ENCODE measurements around the gene KDM6A. TPM values are rescaled to one million over a fixed set of nuclear protein-coding genes. Genes with fewer than 3 reads are reported as not detected.

The KDM6A gene
- total RNA-seq, 2 experiments from 2014 or later, result 24.5 to 24.7 TPM

GRCh38 chrX:45145492-45146215 lies 272.7 kb downstream of the KDM6A start:
- Mint-ChIP-seq H3K4me3 (no peak overlapping the region), H3K4me1 (ENCODE audit: low read depth) (no peaks in the 10 kb centered on the region), H3K9me3 (ENCODE audit: insufficient read depth) (no peaks in the 10 kb centered on the region), H3K36me3 (ENCODE audit: low read depth) (no peaks in the 10 kb centered on the region), H3K27me3 (ENCODE audit: low read depth) (no peaks in the 10 kb centered on the region), H3K27ac (no peak overlapping the region)
- POLR2A ChIA-PET, result no interaction called here
- ATAC-seq, result no peak
- CTCF ChIA-PET, result no interaction called here
- DNase-seq, result no peak

GRCh38 chrX:45150821-45151220 lies 277.8 kb downstream of the KDM6A start:
- CTCF ChIA-PET, result no interaction called here
- H3K36me3 Mint-ChIP-seq (ENCODE audit: low read depth), result no peaks in the 10 kb centered on the region
- POLR2A ChIA-PET, result no interaction called here

GRCh38 chrX:45154033-45154360 lies 281.0 kb downstream of the KDM6A start:
- Mint-ChIP-seq H3K4me1 (ENCODE audit: low read depth) (no peaks in the 10 kb centered on the region), H3K4me3 (no peak overlapping the region), H3K9me3 (ENCODE audit: insufficient read depth) (no peaks in the 10 kb centered on the region)

More at GRCh38 chrX:45150821-45151220, 277.8 kb downstream of the KDM6A start:
- DNase-seq, result no peak
- no peak for ATAC-seq
- no peak overlapping the region for H3K4me3 Mint-ChIP-seq
- H3K9me3 Mint-ChIP-seq (ENCODE audit: insufficient read depth), result no peaks in the 10 kb centered on the region
- no peaks in the 10 kb centered on the region for H3K27me3 Mint-ChIP-seq (ENCODE audit: low read depth)
- no peak overlapping the region for H3K27ac Mint-ChIP-seq
- H3K4me1 Mint-ChIP-seq (ENCODE audit: low read depth), result no peaks in the 10 kb centered on the region

GRCh38 chrX:45154462-45154861 lies 281.5 kb downstream of the KDM6A start:
- ATAC-seq (no peak), DNase-seq (no peak)
- no peaks in the 10 kb centered on the region for H3K9me3 Mint-ChIP-seq (ENCODE audit: insufficient read depth)
- CTCF ChIA-PET, result no interaction called here
- no peak overlapping the region for H3K27ac Mint-ChIP-seq
- H3K4me1 Mint-ChIP-seq (ENCODE audit: low read depth), result no peaks in the 10 kb centered on the region
- H3K4me3 Mint-ChIP-seq, result no peak overlapping the region
- H3K36me3 Mint-ChIP-seq (ENCODE audit: low read depth), result no peaks in the 10 kb centered on the region
- H3K27me3 Mint-ChIP-seq (ENCODE audit: low read depth), result no peaks in the 10 kb centered on the region
- POLR2A ChIA-PET, result no interaction called here

More at GRCh38 chrX:45154033-45154360, 281.0 kb downstream of the KDM6A start:
- CTCF ChIA-PET, result no interaction called here
- H3K36me3 Mint-ChIP-seq (ENCODE audit: low read depth), result no peaks in the 10 kb centered on the region
- no peaks in the 10 kb centered on the region for H3K27me3 Mint-ChIP-seq (ENCODE audit: low read depth)
- H3K27ac Mint-ChIP-seq, result no peak overlapping the region
- POLR2A ChIA-PET, result no interaction called here
- no peak for DNase-seq
- no peak for ATAC-seq

GRCh38 chrX:45157647-45158046 lies 284.7 kb downstream of the KDM6A start:
- no peak overlapping the region for H3K27ac Mint-ChIP-seq
- H3K36me3 Mint-ChIP-seq (ENCODE audit: low read depth), result no peaks in the 10 kb centered on the region
- H3K4me1 Mint-ChIP-seq (ENCODE audit: low read depth), result no peaks in the 10 kb centered on the region
- no peaks in the 10 kb centered on the region for H3K9me3 Mint-ChIP-seq (ENCODE audit: insufficient read depth)
- CTCF ChIA-PET, result no interaction called here
- DNase-seq (no peak), ATAC-seq (no peak)
- H3K27me3 Mint-ChIP-seq (ENCODE audit: low read depth), result no peaks in the 10 kb centered on the region
- no peak overlapping the region for H3K4me3 Mint-ChIP-seq
- POLR2A ChIA-PET, result no interaction called here

Other genes with a start within 250 kb of the KDM6A start
- not detected for gene DUSP21, start 29.2 kb upstream of the KDM6A start, total RNA-seq

All from activated CD8-positive, alpha-beta T cell treated with anti-CD3 and anti-CD28 coated beads, Interleukin-2, amount 10 ng/mL, durations not matched to agents 7 days and 5 days (primary cell).